ENCODE data around the gene RAB25. TPM values are rescaled to one million over a fixed set of nuclear protein-coding genes. Genes with fewer than 3 reads are reported as not detected.

The RAB25 gene
- total RNA-seq, 3 donors from 2014 or later (not counting 1 experiment from before 2014, with no cell fraction given), result 0.82 TPM; not detected in 2

- Mint-ChIP-seq H3K27me3 (ENCODE audit: low read depth in 2 of 2) (peaks cover 7 to 8% of the 10 kb centered on the region in 2 donors), H3K4me3 (peak overlapping the region; percentile 53), H3K27ac (no peak overlapping the region), H3K9me3 (no peaks in the 10 kb centered on the region), H3K4me1 (peaks cover 17 to 21% of the 10 kb centered on the region in 2 donors), H3K36me3 (no peaks in the 10 kb centered on the region)
- Histone ChIP-seq H3K9me3 (ENCODE audit: control insufficient read depth, insufficient read depth, low read length) (no peaks in the 10 kb centered on the region), H3K4me1 (ENCODE audit: control insufficient read depth, insufficient read depth, low read length) (peaks cover 13% of the 10 kb centered on the region), H3K27me3 (ENCODE audit: control insufficient read depth, insufficient read depth, low read length) (no peaks in the 10 kb centered on the region), H3K4me3 (ENCODE audit: low read length) (no peak overlapping the region), H3K36me3 (ENCODE audit: control insufficient read depth, insufficient read depth, low read length) (peaks cover 12% of the 10 kb centered on the region), H3K27ac (ENCODE audit: low read length) (no peak overlapping the region)
- WGBS (ENCODE audit: insufficient coverage), result 68% methylated on average over 1 of the region's 2 CpGs
- TF ChIP-seq CTCF (IDR thresholded peaks at IDR 0.05), result no peak
- intact Hi-C loops (cut with micrococcal nuclease), result loop anchor here (1.0 kb wide), 1 partner anchor 32 kb away; the partner anchor contains the start of gene LAMTOR2
- DNase-seq (no peak), ATAC-seq (no peak)
Measured at GRCh38 chr1:156021954-156022353, 39.0 kb upstream of the RAB25 start.

- no peaks in the 10 kb centered on the region for H3K36me3 Mint-ChIP-seq
- no peak overlapping the region for H3K27ac Mint-ChIP-seq
- Histone ChIP-seq H3K4me1 (ENCODE audit: control insufficient read depth, insufficient read depth, low read length) (peaks cover 10% of the 10 kb centered on the region), H3K4me3 (ENCODE audit: low read length) (no peak overlapping the region), H3K27ac (ENCODE audit: low read length) (no peak overlapping the region), H3K36me3 (ENCODE audit: control insufficient read depth, insufficient read depth, low read length) (no peaks in the 10 kb centered on the region), H3K9me3 (ENCODE audit: control insufficient read depth, insufficient read depth, low read length) (no peaks in the 10 kb centered on the region), H3K27me3 (ENCODE audit: control insufficient read depth, insufficient read depth, low read length) (no peaks in the 10 kb centered on the region)
- ATAC-seq (no peak), DNase-seq (no peak)
- peaks cover 7% of the 10 kb centered on the region in 2 donors for H3K4me1 Mint-ChIP-seq
- H3K27me3 Mint-ChIP-seq (ENCODE audit: low read depth in 2 of 2), result peaks cover 7 to 8% of the 10 kb centered on the region in 2 donors
- H3K9me3 Mint-ChIP-seq, result no peaks in the 10 kb centered on the region
- 91% methylated on average over 5 of the region's 5 CpGs for WGBS (ENCODE audit: insufficient coverage)
- intact Hi-C loops (cut with micrococcal nuclease), result no loop called here
- TF ChIP-seq CTCF (IDR thresholded peaks at IDR 0.05), result no peak
- H3K4me3 Mint-ChIP-seq, result no peak overlapping the region
Measured at GRCh38 chr1:156024801-156025200, 36.2 kb upstream of the RAB25 start.

GRCh38 chr1:156025876-156026275 lies 35.1 kb upstream of the RAB25 start:
- H3K4me3 Mint-ChIP-seq, result no peak overlapping the region
- Histone ChIP-seq H3K27ac (ENCODE audit: low read length) (no peak overlapping the region), H3K4me1 (ENCODE audit: control insufficient read depth, insufficient read depth, low read length) (peaks cover 3% of the 10 kb centered on the region), H3K36me3 (ENCODE audit: control insufficient read depth, insufficient read depth, low read length) (no peaks in the 10 kb centered on the region), H3K27me3 (ENCODE audit: control insufficient read depth, insufficient read depth, low read length) (no peaks in the 10 kb centered on the region), H3K9me3 (ENCODE audit: control insufficient read depth, insufficient read depth, low read length) (no peaks in the 10 kb centered on the region), H3K4me3 (ENCODE audit: low read length) (no peak overlapping the region)
- intact Hi-C loops (cut with micrococcal nuclease), result no loop called here
- 17% methylated on average over 9 of the region's 9 CpGs for WGBS (ENCODE audit: insufficient coverage)
- H3K9me3 Mint-ChIP-seq, result no peaks in the 10 kb centered on the region
- peaks cover 7 to 8% of the 10 kb centered on the region in 2 donors for H3K27me3 Mint-ChIP-seq (ENCODE audit: low read depth in 2 of 2)
- peak; percentile 18 for TF ChIP-seq CTCF (IDR thresholded peaks at IDR 0.05)
- no peak overlapping the region for H3K27ac Mint-ChIP-seq
- ATAC-seq (peak; percentile 70 to 84 (median 73)), DNase-seq (peak in 1 of 2 donors; percentile 61)
- no peaks in the 10 kb centered on the region for H3K36me3 Mint-ChIP-seq
- H3K4me1 Mint-ChIP-seq, result no peaks in the 10 kb centered on the region

GRCh38 chr1:156026588-156026987 lies 34.4 kb upstream of the RAB25 start:
- WGBS (ENCODE audit: insufficient coverage), result 88% methylated on average over 4 of the region's 4 CpGs
- intact Hi-C loops (cut with micrococcal nuclease), result no loop called here
- Histone ChIP-seq H3K4me3 (ENCODE audit: low read length) (no peak overlapping the region), H3K27ac (ENCODE audit: low read length) (no peak overlapping the region), H3K4me1 (ENCODE audit: control insufficient read depth, insufficient read depth, low read length) (no peaks in the 10 kb centered on the region), H3K9me3 (ENCODE audit: control insufficient read depth, insufficient read depth, low read length) (no peaks in the 10 kb centered on the region), H3K27me3 (ENCODE audit: control insufficient read depth, insufficient read depth, low read length) (no peaks in the 10 kb centered on the region), H3K36me3 (ENCODE audit: control insufficient read depth, insufficient read depth, low read length) (no peaks in the 10 kb centered on the region)
- no peak for DNase-seq
- Mint-ChIP-seq H3K27me3 (ENCODE audit: low read depth in 2 of 2) (peaks cover 7 to 8% of the 10 kb centered on the region in 2 donors), H3K4me3 (no peak overlapping the region), H3K4me1 (no peaks in the 10 kb centered on the region), H3K27ac (no peak overlapping the region), H3K36me3 (no peaks in the 10 kb centered on the region), H3K9me3 (no peaks in the 10 kb centered on the region)
- no peak for TF ChIP-seq CTCF (IDR thresholded peaks at IDR 0.05)
- no peak for ATAC-seq
